NCI-H2196 treated with DMSO at 0.1 percent for 48 hours (cell line): Measurements from ENCODE around the gene C2CD4C.
"Not testable (repeated sequence)": the region's sequence is repeated elsewhere in the genome, so short reads cannot be mapped to it uniquely, and the experiment has no call there.

ENCODE experiments used
- DNase-seq: peaks from one replicate; lab custom pipeline; 2025; ENCODE audit not compliant: unreplicated experiment; lab: John Stamatoyannopoulos, UW

C2CD4C gene

GRCh38 chr19:408902-409515 is at the start of gene C2CD4C:
C2CD4C (minus strand) TSS chr19:409147; CDS start chr19:408361, 786 bp downstream.
- DNase-seq, result peak; percentile 6

GRCh38 chr19:458091-459042 is 49.4 kb upstream of the C2CD4C start:
- no peak for DNase-seq

- no peak for DNase-seq
These were observed 48.7 kb upstream of the C2CD4C start for GRCh38 chr19:457636-458035.

GRCh38 chr19:456547-457110 is 47.7 kb upstream of the C2CD4C start:
- DNase-seq, result no peak

GRCh38 chr19:455851-456546 is 47.1 kb upstream of the C2CD4C start:
- no peak for DNase-seq

GRCh38 chr19:455031-455705 is 46.2 kb upstream of the C2CD4C start:
- no peak for DNase-seq

GRCh38 chr19:453606-454005 is 44.7 kb upstream of the C2CD4C start:
- no peak for DNase-seq

- DNase-seq, result no peak
These were observed 43.9 kb upstream of the C2CD4C start for GRCh38 chr19:452829-453228.

- DNase-seq, result not testable (repeated sequence)
These were observed 42.0 kb upstream of the C2CD4C start for GRCh38 chr19:450912-451481.

GRCh38 chr19:449916-450315 is 41.0 kb upstream of the C2CD4C start:
- no peak for DNase-seq

GRCh38 chr19:447816-448560 is 39.0 kb upstream of the C2CD4C start:
- DNase-seq, result no peak

- no peak for DNase-seq
These were observed 38.1 kb upstream of the C2CD4C start for GRCh38 chr19:447064-447426.

GRCh38 chr19:444677-445210 is 35.8 kb upstream of the C2CD4C start:
- DNase-seq, result no peak

- no peak for DNase-seq
These were observed 34.1 kb upstream of the C2CD4C start for GRCh38 chr19:443005-443404.

- no peak for DNase-seq
These were observed 33.1 kb upstream of the C2CD4C start for GRCh38 chr19:442085-442484.

- DNase-seq, result no peak
These were observed 32.4 kb upstream of the C2CD4C start for GRCh38 chr19:441213-441836.

GRCh38 chr19:440391-441212 is 31.7 kb upstream of the C2CD4C start:
- DNase-seq, result no peak

GRCh38 chr19:439167-439900 is 30.4 kb upstream of the C2CD4C start:
- no peak for DNase-seq
